Lower leg skin (tissue), 3 donors: ENCODE data around the gene VWA2.

Experiments used
- POLR2A ChIP-seq, 2 donors: fragments of 450-650 bp; IDR thresholded peaks; one replicate each; pipeline ENCODE4 v1.6.1; 2016 to 2017; ENCODE audit warnings: antibody characterized with exemption in 2 of 2, mild to moderate bottlenecking in 1 of 2, moderate library complexity in 1 of 2
- TF ChIP-seq, protein P1 (sequence below), 3 donors: fragments of 450-650 bp; IDR thresholded peaks; one replicate each; pipeline ENCODE4 v1.5.1; 2016; ENCODE audit warnings: antibody characterized with exemption in 3 of 3, mild to moderate bottlenecking in 3 of 3, moderate library complexity in 2 of 3

DNA sequence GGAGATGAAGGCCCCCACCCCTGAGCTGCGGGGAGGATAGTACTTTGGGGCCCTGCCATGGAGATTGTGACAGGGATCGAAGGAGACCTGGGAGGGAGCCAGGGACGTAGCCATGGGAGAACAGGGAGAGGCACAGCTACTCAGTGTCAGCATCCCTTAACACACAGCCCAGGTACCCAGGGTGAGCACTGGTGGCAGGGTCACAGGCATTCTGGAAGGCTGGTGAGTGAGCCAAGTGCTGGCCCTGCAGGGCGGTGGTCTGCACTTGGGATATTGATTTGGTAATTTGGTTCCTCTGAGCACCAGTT lies 39.8 kb downstream of the VWA2 start:
- TF ChIP-seq, protein P1, sequence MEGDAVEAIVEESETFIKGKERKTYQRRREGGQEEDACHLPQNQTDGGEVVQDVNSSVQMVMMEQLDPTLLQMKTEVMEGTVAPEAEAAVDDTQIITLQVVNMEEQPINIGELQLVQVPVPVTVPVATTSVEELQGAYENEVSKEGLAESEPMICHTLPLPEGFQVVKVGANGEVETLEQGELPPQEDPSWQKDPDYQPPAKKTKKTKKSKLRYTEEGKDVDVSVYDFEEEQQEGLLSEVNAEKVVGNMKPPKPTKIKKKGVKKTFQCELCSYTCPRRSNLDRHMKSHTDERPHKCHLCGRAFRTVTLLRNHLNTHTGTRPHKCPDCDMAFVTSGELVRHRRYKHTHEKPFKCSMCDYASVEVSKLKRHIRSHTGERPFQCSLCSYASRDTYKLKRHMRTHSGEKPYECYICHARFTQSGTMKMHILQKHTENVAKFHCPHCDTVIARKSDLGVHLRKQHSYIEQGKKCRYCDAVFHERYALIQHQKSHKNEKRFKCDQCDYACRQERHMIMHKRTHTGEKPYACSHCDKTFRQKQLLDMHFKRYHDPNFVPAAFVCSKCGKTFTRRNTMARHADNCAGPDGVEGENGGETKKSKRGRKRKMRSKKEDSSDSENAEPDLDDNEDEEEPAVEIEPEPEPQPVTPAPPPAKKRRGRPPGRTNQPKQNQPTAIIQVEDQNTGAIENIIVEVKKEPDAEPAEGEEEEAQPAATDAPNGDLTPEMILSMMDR (IDR thresholded peaks at IDR 0.05), result no peak
- TF ChIP-seq POLR2A (IDR thresholded peaks at IDR 0.05), result no peak
